Germinal center (tissue), 1 donor: Measurements from ENCODE around the gene HSPE1.
A peak's percentile ranks its signal among the peaks of the same experiment; 100 is the strongest.
"Not testable (repeated sequence)": the region's sequence is repeated elsewhere in the genome, so short reads cannot be mapped to it uniquely, and the experiment has no call there.

Experiments used
- DNase-seq: peaks from one replicate; pipeline ENCODE4 v3.0.0; 2012; ENCODE audit warnings: mixed read lengths, low spot score

HSPE1 gene

DNA sequence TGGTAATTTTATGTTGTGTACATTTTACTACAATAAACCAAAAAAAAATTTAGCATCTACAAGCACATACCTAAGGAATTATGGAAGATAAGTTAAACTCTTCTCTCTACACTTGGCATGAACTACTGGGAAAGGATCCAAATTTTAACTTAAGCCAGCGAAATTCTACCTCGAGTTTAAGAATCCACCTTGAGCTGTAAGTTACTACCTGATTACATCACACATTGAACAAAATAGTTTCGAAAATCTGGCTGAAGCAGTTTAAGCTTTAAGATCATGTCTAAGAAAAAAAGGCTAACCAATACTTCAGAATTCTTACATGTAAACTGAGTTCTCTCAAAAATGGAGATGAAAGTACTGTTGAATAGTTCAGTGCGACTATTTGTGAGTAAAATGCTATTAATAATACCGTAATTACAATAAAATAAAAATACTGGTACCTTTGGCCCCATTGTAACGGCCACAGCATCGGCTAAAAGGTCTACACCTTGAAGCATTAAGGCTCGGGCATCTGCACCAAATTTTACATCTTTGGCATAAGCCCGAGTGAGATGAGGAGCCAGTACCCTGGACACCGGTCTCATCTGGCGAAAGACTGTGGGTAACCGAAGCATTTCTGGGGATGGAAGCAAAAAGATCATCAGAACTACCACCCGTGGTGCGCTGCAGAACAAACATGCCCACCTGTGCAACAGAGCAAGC lies 1.8 kb upstream of the HSPE1 start:
- no peak for DNase-seq

GRCh38 chr2:197498937-197499593 lies 1.1 kb upstream of the HSPE1 start:
- peak; percentile 62 for DNase-seq

DNA sequence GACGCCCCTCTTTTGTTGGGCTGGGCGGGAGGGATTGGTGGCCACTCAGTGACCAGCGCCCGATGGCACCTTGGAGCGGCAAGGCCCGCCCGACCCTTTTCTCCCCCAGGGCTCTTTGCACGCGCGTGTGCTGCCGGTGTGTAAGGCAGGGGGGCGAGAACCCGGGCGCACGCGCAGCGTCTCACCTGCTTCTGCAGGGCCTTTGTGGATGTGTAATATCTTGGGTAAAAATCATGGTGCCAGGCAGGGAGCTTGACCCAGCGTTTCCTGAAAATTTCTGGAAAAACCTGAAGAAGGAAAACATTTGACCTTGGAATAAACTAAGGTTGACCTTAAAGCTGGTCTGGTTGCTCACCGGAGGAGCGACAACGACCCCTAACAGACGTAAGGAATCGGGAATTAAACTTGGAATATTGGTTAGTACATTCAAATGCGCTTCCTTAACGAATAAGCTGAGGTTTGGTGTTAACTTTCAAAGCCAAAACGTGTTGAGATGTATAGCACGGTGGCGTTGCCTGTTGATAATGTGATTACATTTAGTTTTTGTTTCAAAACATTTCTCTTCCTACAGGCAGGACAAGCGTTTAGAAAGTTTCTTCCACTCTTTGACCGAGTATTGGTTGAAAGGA lies 438 bp downstream of the HSPE1 start:
- DNase-seq, result no peak

- no peak for DNase-seq
Measured at GRCh38 chr2:197502201-197502600, 2.0 kb downstream of the HSPE1 start.

DNA sequence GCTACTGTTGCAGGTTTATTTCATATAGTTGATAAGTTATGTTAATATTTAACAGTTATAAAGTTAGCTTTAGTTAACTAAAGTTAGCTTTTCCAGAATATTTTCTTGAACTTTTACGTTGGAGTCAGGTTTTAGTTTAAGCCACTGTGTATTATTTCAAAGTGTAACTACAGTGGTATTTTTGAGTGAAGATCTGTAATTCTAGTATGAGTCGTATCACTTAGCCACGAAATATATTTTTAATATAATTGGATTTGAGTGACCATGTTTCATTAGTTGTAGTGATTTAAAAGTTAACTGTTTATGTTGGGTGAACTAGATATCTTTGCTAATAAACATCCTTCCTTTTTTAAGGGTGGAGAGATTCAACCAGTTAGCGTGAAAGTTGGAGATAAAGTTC lies 2.5 kb downstream of the HSPE1 start:
- no peak for DNase-seq

DNA sequence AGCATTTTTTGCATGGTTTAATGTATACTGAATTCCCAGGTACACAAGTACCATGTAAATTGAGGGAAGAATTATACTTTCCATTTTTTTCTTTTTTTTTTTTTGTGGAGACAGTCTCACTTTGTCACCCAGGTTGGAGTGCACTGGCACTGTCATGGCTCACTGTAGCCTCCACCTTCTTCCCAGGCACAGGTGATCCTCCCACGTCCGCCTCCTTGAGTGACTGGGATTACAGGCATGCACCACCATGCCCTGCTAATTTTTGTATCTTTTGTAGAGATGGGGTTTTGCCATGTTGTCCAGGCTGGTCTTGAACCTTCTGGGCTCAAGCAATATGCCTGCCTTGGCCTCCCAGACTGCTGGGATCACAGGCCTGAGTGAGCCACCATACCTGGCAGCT lies 3.8 kb downstream of the HSPE1 start:
- no peak for DNase-seq

- DNase-seq, result no peak
Measured at GRCh38 chr2:197504512-197504911, 4.3 kb downstream of the HSPE1 start.

DNA sequence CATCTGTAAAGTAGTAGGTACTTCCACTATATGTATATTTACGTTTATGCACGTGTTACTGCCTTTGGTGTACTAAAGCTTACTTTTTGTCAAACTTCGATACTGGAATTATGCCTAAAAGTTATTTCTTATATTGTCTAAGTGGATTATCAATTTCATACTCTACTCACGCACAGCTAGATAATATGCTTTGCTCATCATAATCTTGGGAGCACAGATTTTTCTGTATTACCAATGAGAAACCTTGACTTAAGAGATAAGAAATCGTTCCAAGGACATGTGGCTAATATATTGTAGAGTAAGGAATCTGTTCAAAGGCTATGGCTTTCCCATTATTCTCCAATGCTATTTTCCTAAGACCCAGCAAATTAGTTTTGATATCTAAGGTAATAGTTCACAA lies 6.5 kb downstream of the HSPE1 start:
- no peak for DNase-seq

DNA sequence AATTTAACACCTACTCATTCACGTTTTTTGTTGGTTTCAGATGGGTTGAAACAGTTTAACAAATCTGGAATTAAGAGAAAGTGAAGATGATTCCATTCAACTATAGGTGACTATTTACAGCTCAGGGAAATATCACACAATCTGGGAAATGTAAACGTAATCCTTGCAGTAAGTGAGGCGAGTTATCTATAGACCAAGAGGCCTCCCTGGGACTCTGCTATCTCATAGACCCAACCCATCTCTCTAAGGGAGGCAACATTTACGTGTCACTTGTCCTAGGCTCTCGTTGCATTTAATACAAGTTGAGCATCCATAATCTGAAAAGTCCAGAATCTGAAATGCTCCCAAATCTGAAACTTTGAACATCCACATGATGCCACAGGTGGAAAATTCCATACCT lies 13.7 kb downstream of the HSPE1 start:
- no peak for DNase-seq

DNA sequence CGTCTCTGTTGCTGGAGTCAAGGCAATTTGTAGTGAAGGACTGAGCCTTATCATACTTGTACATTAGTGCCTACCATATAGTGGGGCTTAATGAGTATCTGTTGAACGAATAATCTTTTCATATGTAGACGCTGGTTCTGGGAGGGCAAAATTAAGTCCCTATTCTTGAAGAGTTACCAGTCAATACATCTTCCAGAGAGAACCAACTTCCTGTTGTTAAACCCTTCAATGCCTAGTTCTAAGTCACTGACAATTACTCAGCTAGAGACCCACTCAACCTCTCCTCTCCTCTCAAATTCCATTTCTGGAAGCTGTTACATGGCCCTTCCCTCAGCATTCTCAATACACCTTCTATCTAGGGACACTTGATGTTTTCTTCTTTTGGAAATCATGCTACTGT lies 14.6 kb downstream of the HSPE1 start:
- DNase-seq, result no peak

DNA sequence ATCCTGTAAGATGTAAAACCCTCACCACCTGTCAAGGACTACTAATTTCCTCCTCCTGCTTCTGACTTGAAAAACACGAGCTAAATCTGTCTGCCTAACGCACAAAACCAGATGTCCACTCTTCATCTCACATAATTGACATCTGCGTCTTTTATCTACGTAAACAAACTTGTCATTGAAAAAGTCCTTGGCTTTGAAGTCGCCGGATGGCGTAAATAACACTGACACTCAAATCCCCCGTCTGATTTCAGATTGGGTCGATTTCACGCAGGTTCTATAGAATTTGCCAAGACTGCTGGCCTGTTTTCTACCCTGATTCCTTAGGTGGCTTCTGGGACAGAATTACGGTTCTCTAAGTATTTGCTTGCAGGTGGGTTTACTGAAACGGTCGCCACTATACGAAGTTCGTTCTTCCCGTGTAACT lies 15.1 kb downstream of the HSPE1 start:
- peak; percentile 25 for DNase-seq

- DNase-seq, result peak; percentile 92
Measured at GRCh38 chr2:197515739-197516392, 15.7 kb downstream of the HSPE1 start, which contains the start of gene MOB4. TSS of gene MOB4 (plus strand) at chr2:197516066. CDS start at chr2:197516087, 21 bp downstream.

- no peak for DNase-seq
Measured at GRCh38 chr2:197516393-197516761, 16.2 kb downstream of the HSPE1 start.

GRCh38 chr2:197517150-197517549 lies 17.0 kb downstream of the HSPE1 start:
- DNase-seq, result no peak

- no peak for DNase-seq
Measured at GRCh38 chr2:197538412-197538811, 38.2 kb downstream of the HSPE1 start.

GRCh38 chr2:197539734-197540133 lies 39.6 kb downstream of the HSPE1 start:
- DNase-seq, result no peak

GRCh38 chr2:197543206-197543605 lies 43.0 kb downstream of the HSPE1 start:
- DNase-seq, result no peak

DNA sequence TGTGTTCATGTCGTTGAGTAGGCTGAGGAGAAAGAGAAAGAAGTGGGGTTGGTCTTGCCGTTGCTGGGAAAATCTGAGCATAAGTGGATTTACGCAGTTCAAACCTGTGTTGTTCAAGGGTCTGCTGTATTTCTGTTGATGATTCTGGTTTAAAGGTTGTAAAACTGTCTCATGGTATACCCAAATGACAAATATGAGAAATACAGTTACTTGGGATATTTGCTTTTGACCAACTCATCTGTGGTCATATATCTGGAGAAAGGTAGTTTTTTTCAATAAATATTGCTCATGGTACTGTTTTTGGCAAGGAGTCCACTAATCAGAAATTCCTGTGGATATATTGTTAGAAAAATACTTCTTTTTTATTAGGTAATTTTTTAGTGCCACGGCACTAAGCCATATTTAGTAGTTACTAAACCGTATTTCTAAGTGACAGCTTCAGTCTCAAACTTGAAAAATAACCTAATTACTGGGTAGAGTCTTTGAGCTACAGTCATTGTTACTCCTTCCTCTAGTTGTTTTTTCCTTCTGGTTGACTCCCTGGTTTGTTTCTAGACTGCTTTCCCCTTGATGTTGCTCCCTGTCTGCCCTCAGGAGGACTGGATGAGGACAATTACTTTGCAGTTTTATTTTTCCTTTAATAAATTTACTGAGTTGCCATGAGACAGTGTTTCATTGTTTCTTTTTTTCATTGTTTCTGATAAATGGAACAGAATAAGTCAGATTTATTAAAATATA lies 47.2 kb downstream of the HSPE1 start:
- DNase-seq, result no peak

- DNase-seq, result no peak
Measured at GRCh38 chr2:197548582-197548981, 48.4 kb downstream of the HSPE1 start.

DNA sequence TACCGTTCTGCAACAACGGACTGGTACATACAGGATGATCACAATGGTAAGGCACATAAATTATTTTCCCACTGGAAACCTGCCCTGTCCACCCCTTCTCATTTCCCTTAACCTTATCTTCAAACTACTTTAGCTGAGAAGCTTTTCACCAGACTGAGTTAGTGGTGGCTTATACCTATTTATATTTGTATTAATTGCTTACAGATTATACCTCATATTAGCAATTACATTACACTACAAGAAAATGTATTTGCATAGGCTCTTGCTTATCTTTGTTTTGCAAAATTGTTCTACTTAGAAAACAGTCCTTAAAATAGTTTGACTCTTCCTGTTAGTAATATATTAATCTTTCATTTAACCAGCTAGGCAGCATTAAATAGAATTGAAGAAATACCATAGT lies 51.1 kb downstream of the HSPE1 start:
- not testable (repeated sequence) for DNase-seq
